SK-MEL-5 (cell line): ENCODE data around the gene SIGLEC11. TPM values are rescaled to one million over a fixed set of nuclear protein-coding genes. Genes with fewer than 3 reads are reported as not detected.
"Not testable (repeated sequence)": the region's sequence is repeated elsewhere in the genome, so short reads cannot be mapped to it uniquely, and the experiment has no call there.

ENCODE experiments used
- DNase-seq: peaks from one replicate; pipeline ENCODE4 v3.0.0-alpha.2; 2016; ENCODE audit warnings: low read depth, low spot score
- in situ Hi-C: cut with HindIII; loops from 2 replicates; pipeline ENCODE4 v1.10.0; 2016; ENCODE audit warnings: low sequenced_read_pairs, high pct_unique_total_duplicates, low pct_unique_long_range_greater_than_20kb
- total RNA-seq: library from RNA; depleted of rRNA; stranded (reverse); fragments of >200 nt; shearing (Covaris generic); gene quantifications from 2 replicates; pipeline ENCODE4 v1.2.3, GENCODE V29; 2014

Gene SIGLEC11
- total RNA-seq, 1 experiment from 2014 or later: not detected

DNA sequence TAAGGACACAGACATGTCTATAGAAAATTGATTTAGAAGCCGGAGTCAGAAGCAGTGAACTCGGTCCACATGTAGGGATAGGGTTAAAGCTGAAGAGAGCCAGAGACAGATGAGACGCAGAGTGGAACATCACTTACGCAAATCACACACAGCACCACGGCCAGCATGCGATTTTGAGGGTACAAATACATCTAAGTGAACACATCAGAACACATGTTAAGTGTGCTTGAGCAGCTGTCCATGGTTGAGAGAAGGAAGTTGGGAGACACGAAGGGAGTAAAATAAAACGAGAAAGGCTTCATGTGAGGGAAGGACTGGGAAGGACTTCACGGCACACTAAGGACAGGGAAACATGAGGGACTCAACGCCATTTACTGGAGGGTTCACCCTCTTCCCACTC is 25.4 kb upstream of the SIGLEC11 start:
- DNase-seq: no peak
- in situ Hi-C loops: no loop called here

DNA sequence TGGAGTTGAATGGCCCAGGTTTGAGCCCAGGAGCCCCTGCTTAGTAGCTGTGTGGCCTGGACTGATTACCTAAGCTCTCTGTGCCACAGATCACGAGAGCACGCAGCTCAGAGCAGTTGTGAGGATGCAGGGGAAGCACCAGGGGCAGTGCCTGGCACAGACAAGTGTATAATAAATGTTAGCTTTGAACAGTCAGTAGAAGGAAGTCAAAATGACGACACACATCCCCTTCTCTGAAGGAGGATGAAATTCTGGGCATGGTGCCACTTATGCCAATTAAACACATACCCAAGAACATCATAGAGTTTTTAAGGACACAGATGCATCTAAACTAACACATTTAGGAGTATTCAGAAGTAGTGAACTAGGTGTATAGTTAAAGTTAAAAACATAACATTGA is 24.9 kb upstream of the SIGLEC11 start:
- DNase-seq: no peak
- in situ Hi-C loops: no loop called here

- no peak for DNase-seq
- in situ Hi-C loops: no loop called here
Observed at GRCh38 chr19:49984491-49984890, 23.5 kb upstream of the SIGLEC11 start.

GRCh38 chr19:49983645-49984229 is 22.8 kb upstream of the SIGLEC11 start:
- DNase-seq: peak; percentile 73
- in situ Hi-C loops: no loop called here

- in situ Hi-C loops: no loop called here
- DNase-seq: no peak
Observed at GRCh38 chr19:49981603-49982593, 20.9 kb upstream of the SIGLEC11 start.

DNA sequence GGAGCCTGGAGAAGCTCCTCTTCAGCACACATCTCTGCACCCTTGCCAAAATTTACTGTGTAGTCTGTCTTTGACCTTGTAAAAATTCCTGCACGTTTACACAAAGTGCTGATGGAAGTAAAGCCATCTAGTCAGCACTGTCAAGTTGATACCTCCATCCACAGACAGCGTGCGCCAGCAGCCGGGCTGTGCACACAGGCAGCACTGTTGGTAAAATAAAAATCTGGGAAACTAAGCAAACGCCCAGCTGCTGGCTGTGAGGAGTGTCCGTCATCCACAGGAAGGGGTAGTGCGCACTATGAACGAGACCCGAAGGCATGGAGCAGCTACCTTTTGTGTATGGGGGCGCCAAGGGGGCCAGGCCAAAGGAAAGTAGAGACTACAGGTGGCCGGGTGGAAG is 17.4 kb upstream of the SIGLEC11 start:
- in situ Hi-C loops: no loop called here
- no peak for DNase-seq

GRCh38 chr19:49977881-49978280 is 16.9 kb upstream of the SIGLEC11 start:
- in situ Hi-C loops: no loop called here
- no peak for DNase-seq

- in situ Hi-C loops: no loop called here
- DNase-seq: no peak
Observed at GRCh38 chr19:49977076-49977475, 16.1 kb upstream of the SIGLEC11 start.

DNA sequence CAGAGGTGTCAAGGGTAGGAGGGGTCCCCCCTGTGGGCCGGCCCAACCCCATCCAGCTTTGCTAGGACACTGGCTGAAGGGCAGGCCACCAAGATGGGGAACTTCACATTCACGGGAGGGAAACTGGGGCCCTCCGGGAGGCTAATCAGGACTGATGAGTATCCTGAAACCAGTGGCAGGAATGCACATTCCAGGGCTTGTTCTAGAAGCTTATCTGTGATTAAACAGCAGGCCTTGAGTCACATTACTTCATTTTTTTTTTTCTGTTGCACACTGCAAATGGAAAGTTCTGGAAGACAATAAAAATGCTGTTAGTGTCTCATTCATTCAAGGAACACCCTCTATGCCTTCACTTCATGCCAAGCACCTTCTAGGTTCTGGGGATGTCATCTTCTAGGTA is 15.5 kb upstream of the SIGLEC11 start:
- in situ Hi-C loops: no loop called here
- DNase-seq: no peak

DNA sequence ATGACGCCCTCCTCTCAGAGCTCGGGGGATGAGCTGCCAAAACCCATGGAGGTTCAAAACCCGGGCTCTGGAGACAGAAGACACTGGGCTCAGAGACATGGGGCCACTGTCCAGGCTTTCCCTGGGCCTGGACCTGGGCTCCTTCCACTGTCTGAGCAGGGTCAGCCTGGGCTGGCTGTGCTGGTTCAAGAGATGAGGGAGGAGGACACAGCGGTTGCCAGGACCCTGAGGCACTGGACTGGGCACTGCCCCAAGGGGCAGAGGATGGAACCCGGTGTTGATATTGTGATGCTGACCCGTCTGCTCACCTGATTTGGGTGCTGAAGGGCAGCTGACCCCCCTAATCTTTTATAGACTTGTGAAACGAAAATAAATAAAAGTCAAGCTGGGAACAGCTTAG is 14.1 kb upstream of the SIGLEC11 start:
- no peak for DNase-seq
- in situ Hi-C loops: no loop called here

GRCh38 chr19:49973987-49974386 is 13.0 kb upstream of the SIGLEC11 start:
- no peak for DNase-seq
- in situ Hi-C loops: no loop called here

DNA sequence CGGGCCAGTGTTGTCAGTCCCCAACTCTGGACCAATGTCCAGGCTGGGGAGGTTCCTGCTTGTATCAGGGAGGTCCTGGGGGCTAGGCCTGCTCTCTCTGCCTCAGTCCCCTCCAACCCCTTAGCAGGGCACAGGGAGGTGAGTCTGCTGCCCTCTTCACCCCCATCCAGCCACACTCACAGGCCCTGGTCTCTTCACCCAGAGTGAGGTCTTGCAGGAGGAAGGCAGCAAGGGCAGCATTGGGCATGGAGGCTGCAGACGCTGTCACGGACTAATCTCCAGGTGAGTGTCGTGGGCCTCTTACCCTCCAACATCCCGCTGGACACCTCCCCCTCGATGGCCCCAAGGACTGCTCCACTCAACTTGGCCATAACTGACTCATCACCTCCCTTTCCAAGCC is 11.9 kb upstream of the SIGLEC11 start:
- DNase-seq: no peak
- in situ Hi-C loops: no loop called here

DNA sequence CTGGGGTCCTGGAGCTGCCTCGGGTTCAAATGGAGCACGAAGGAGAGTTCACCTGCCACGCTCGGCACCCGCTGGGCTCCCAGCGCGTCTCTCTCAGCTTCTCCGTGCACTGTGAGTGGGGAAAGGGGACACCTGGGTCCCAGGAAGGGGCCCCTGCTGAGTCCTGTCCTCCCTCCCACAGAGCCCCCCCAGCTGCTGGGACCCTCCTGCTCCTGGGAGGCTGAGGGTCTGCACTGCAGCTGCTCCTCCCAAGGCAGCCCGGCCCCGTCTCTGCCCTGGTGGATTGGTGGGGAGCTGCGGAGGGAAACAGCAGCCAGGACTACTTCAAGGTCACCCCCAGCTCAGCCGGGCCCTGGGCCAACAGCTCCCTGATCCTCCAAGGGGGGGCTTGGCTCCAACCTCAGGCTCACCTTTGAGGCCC is 11.0 kb upstream of the SIGLEC11 start:
- in situ Hi-C loops: no loop called here

DNA sequence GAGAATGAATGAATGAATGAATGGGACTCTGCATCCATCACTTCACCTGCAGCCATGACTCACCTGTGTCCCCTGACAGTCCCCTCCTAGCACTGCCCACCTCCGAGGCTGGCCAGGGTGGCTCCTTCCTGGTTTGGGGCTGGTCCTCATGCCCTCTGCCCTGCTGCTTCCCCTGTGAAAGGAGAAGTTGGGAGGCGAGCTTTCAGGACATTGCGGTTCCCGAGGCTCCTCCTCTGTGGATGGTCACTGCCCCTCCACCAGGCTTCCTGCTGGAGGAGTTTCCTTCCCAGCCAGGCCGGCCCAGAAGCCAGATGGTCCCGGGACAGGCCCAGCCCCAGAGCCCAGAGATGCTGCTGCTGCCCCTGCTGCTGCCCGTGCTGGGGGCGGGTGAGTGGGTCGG is 8.4 kb upstream of the SIGLEC11 start:
- DNase-seq, in situ Hi-C loops: not testable (repeated sequence)

More for the DNA sequence above, 11.0 kb upstream of the SIGLEC11 start:
- no peak for DNase-seq

DNA sequence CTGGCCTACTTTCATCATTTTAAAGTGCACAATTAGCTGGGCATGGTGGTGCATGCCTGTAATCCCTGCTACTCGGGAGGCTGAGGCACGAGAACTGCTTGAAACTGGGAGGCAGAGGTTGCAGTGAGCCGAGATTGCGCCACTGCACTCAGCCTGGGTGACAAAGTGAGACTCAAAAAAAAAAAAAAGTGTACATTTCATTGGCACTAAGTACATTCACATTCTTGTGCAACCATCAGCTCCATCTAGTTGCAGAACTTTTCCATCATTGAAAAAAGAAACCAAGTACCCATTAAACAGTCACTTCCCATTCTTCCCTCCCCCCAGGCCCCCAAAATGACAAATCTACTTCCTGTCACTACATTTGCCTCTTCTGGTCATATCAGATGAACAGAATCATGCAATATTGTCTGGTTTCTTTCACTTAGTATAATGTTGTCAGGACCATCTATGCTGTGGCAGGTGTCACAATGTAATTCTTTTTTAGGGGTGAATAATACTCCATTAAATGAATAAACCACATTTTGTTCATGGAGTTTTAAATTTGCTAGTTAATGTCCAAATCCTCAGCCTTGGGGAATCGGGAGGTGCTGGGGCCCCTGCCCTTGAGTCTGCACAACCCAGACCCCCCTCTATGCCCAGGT is 7.4 kb upstream of the SIGLEC11 start:
- in situ Hi-C loops: no loop called here
- no peak for DNase-seq

GRCh38 chr19:49959892-49960291 is 1.1 kb downstream of the SIGLEC11 start:
- DNase-seq, in situ Hi-C loops: not testable (repeated sequence)

DNA sequence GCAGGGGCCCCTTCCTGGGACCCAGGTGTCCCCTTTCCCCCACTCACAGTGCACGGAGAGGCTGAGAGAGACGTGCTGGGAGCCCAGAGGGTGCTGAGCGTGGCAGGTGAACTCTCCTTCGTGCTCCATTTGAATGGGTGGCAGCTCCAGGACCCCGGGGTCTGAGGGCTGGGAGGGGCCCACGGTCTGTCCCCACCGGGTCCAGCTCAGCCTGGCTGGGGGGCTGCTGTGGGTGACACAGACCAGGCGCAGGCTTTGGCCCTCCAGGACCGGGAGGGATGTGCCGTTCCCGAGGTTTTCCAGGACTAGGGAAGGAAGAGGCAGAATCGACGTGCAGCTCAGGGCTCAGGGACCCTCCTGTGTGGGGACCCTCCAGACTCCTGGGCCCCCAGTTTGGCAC is 2.4 kb downstream of the SIGLEC11 start:
- in situ Hi-C loops, DNase-seq: not testable (repeated sequence)

DNA sequence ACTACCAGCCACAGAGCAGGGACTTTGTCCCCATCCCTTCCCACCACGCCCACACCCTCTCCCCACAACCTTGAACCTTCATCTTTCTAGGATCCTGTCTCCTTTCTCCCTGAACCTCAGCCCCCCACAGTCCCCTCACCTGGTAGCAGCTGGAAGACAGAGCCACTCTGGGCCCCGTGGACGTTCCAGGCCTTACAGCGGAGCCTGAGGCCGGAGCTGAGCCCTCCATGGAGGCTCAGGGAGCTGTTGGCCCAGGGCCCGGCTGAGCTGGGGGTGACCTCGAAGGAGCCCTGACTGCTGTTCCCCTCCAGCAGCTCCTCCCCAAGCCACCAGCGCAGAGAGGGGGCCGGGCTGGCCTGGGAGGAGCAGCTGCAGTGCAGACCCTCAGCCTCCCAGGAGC is 2.8 kb downstream of the SIGLEC11 start:
- DNase-seq, in situ Hi-C loops: not testable (repeated sequence)
